OCI-LY7 (cell line): ENCODE results near the gene TNPO2. TPM values are rescaled to one million over a fixed set of nuclear protein-coding genes. Genes with fewer than 3 reads are reported as not detected.
A peak's percentile ranks its signal among the peaks of the same experiment; 100 is the strongest.

ENCODE experiments used
- BruUV-seq: library from RNA; stranded (reverse); fragments of 400-500 nt; replicated peaks from 2 replicates; lab custom pipeline; 2021; lab: Mats Ljungman, UMichigan
- CTCF ChIA-PET: fragments of 300-600 bp; sonication (Branson Sonifier 250); formaldehyde crosslinking; loops from one replicate; lab custom pipeline; 2022; ENCODE audit warnings: antibody characterized with exemption; ENCODE audit not compliant: unreplicated experiment; lab: Charles Lee
- POLR2A ChIA-PET: fragments of 300-600 bp; sonication (Branson Sonifier 250); formaldehyde crosslinking; loops from one replicate; lab custom pipeline; 2022; ENCODE audit warnings: antibody characterized with exemption; lab: Charles Lee
- DNase-seq: peaks from one replicate; pipeline ENCODE4 v3.0.0-alpha.2; 2015; ENCODE audit warnings: low spot score
- H2AFZ ChIP-seq: fragments of 200-600 bp; sonication (generic), shearing (Covaris generic); 2 replicates; pipeline ENCODE4 v1.6.1; 2014; ENCODE audit warnings: mild to moderate bottlenecking, antibody characterized with exemption, low read length, moderate library complexity
- H3K27ac ChIP-seq: fragments of 200-600 bp; sonication (generic); 2 replicates; pipeline ENCODE4 v1.5.1; 2014; ENCODE audit warnings: mixed run types, low read depth, mild to moderate bottlenecking, moderate library complexity, low read length, inconsistent platforms; ENCODE audit not compliant: poor library complexity, severe bottlenecking
- H3K36me3 ChIP-seq: fragments of 200-600 bp; sonication (generic); 2 replicates; pipeline ENCODE4 v1.6.1; 2014; ENCODE audit warnings: mild to moderate bottlenecking, antibody characterized with exemption, low read length, moderate library complexity, mixed read lengths; ENCODE audit not compliant: insufficient read depth
- H3K4me1 ChIP-seq: fragments of 200-600 bp; sonication (generic); 2 replicates; pipeline ENCODE4 v1.5.1; 2014; ENCODE audit warnings: mild to moderate bottlenecking, low read length; ENCODE audit not compliant: insufficient read depth, poor library complexity, severe bottlenecking
- H3K4me2 ChIP-seq: fragments of 200-600 bp; sonication (generic); 2 replicates; pipeline ENCODE4 v1.6.1; 2014; ENCODE audit warnings: mild to moderate bottlenecking, low read length
- H3K4me3 ChIP-seq: fragments of 200-600 bp; sonication (generic); 2 replicates; pipeline ENCODE4 v1.5.1; 2014; ENCODE audit warnings: mild to moderate bottlenecking, low read depth, low read length; ENCODE audit not compliant: poor library complexity, severe bottlenecking
- H3K79me2 ChIP-seq: fragments of 200-600 bp; sonication (generic); 2 replicates; pipeline ENCODE4 v1.6.1; 2016; ENCODE audit warnings: low read depth, mild to moderate bottlenecking, low read length, moderate library complexity, mixed read lengths; ENCODE audit not compliant: insufficient read depth
- H3K9me2 ChIP-seq: fragments of 200-600 bp; sonication (generic); 2 replicates; pipeline ENCODE4 v1.6.1; 2016; ENCODE audit warnings: mild to moderate bottlenecking, low read length, mixed read lengths; ENCODE audit not compliant: insufficient read depth
- H3K9me3 ChIP-seq: fragments of 200-600 bp; sonication (generic); 2 replicates; pipeline ENCODE4 v1.6.1; 2014; ENCODE audit warnings: mild to moderate bottlenecking, mixed run types, low read length, mixed read lengths
- H4K20me1 ChIP-seq: fragments of 200-600 bp; sonication (generic); 2 replicates; pipeline ENCODE4 v1.6.1; 2014; ENCODE audit warnings: mild to moderate bottlenecking, antibody characterized with exemption, low read length, moderate library complexity, mixed read lengths; ENCODE audit not compliant: insufficient read depth
- EZH2phosphoT487 ChIP-seq: fragments of 200-600 bp; sonication (generic); IDR thresholded peaks from 2 replicates; pipeline ENCODE4 v1.6.1; 2018; ENCODE audit warnings: low read depth, borderline replicate concordance, mild to moderate bottlenecking, mixed run types, antibody characterized with exemption, low read length, moderate library complexity, mixed read lengths
- intact Hi-C: fragments of 100-400 bp; cut with micrococcal nuclease; formaldehyde crosslinking; loops from one replicate; pipeline ENCODE4 v1.10.0; 2022; ENCODE audit not compliant: unreplicated experiment
- total RNA-seq, 2 experiments: library from RNA; depleted of rRNA in 1 of 2; stranded (reverse); fragments of >200 nt in 1 of 2; shearing (Covaris generic) in 1 of 2; gene quantifications; 2 replicates each; pipeline ENCODE4 v1.2.3, GENCODE V29; 2014 to 2022
- TF ChIP-seq, protein P1 (sequence below): fragments of 200-600 bp; sonication (generic); conservative IDR thresholded peaks from 2 replicates; pipeline ENCODE4 v1.5.1; 2014; ENCODE audit warnings: mild to moderate bottlenecking, antibody characterized with exemption, low read length, moderate library complexity, mixed read lengths

Gene TNPO2
- total RNA-seq, 2 experiments from 2014 or later = 47.3 to 120 TPM

DNA sequence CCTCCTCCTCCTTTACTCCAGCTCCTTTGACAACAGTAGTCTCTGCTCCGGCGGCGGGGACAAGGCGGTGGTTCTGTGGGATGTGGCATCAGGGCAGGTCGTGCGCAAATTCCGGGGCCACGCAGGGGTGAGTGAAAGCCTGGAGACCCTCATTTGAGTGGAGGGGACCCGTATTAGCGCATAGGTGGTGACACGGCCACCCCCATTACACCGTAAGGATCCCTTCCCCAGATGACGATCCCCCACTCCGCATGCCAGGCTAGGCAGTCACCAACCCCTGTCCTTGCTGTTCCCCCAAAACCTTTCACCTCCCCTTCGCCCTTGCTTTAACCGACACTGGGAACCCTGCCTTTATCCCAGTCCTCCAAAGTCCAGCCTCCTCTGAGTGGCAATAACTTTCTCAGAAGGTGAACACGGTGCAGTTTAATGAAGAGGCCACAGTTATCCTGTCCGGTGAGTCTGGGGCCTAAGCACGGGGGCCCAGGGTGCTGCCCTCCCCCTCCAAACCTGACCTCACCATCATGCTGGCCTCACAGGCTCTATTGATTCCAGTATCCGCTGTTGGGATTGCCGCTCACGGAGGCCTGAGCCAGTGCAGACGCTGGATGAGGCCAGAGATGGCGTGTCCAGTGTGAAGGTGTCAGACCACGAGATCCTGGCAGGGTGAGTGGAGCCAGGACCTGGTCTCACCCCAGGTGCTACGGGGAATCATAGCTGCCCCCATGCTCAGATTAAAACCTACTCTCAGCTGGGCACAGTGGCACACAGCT, 53.4 kb downstream of the TNPO2 start:
- H2AFZ ChIP-seq = no peak overlapping the region; the same call in 1 of the 2 replicates
- peaks cover 29% of the 10 kb centered on the region for H3K4me1 ChIP-seq
- peak overlapping the region; percentile 90 for H3K4me2 ChIP-seq
- peaks cover 36% of the 10 kb centered on the region for H3K36me3 ChIP-seq
- H4K20me1 ChIP-seq = no peaks in the 10 kb centered on the region
- no peaks in the 10 kb centered on the region for H3K9me2 ChIP-seq
- no peak for DNase-seq
- H3K4me3 ChIP-seq = peak overlapping the region; percentile 96
- ChIA-PET POLR2A (no interaction called here), CTCF (no interaction called here)
- intact Hi-C loops = loop anchor here (5.0 kb wide), 1 partner anchor 793 kb away; no protein-coding TSS in a partner anchor
- H3K27ac ChIP-seq = peak overlapping the region; percentile 64
- peaks cover 27% of the 10 kb centered on the region; the same call in 1 of the 2 replicates for H3K79me2 ChIP-seq
- H3K9me3 ChIP-seq = no peaks in the 10 kb centered on the region
- BruUV-seq = no TSS peak
- TF ChIP-seq, protein P1, sequence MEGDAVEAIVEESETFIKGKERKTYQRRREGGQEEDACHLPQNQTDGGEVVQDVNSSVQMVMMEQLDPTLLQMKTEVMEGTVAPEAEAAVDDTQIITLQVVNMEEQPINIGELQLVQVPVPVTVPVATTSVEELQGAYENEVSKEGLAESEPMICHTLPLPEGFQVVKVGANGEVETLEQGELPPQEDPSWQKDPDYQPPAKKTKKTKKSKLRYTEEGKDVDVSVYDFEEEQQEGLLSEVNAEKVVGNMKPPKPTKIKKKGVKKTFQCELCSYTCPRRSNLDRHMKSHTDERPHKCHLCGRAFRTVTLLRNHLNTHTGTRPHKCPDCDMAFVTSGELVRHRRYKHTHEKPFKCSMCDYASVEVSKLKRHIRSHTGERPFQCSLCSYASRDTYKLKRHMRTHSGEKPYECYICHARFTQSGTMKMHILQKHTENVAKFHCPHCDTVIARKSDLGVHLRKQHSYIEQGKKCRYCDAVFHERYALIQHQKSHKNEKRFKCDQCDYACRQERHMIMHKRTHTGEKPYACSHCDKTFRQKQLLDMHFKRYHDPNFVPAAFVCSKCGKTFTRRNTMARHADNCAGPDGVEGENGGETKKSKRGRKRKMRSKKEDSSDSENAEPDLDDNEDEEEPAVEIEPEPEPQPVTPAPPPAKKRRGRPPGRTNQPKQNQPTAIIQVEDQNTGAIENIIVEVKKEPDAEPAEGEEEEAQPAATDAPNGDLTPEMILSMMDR = no peak
- TF ChIP-seq EZH2phosphoT487 = no peak

- TSS peak; percentile 74 for BruUV-seq
- Histone ChIP-seq H3K9me3 (no peaks in the 10 kb centered on the region), H3K4me2 (peak overlapping the region; percentile 90), H3K4me1 (peaks cover 37% of the 10 kb centered on the region), H3K79me2 (peaks cover 27% of the 10 kb centered on the region; the same call in 1 of the 2 replicates), H4K20me1 (no peaks in the 10 kb centered on the region), H2AFZ (peak overlapping the region; percentile 81), H3K9me2 (no peaks in the 10 kb centered on the region), H3K27ac (peak overlapping the region; percentile 64), H3K4me3 (peak overlapping the region; percentile 96), H3K36me3 (peaks cover 32% of the 10 kb centered on the region; the same call in 1 of the 2 replicates)
- TF ChIP-seq, protein P1 = no peak
- TF ChIP-seq EZH2phosphoT487 = no peak
- ChIA-PET CTCF (no interaction called here), POLR2A (interaction anchor here (0.6 to 1.6 kb wide), 3 partner anchors 12 to 1841 kb away, joined by 3 to 4 read pairs (median 3); partner anchors contain the start of genes DHPS, ZNF490 and ZNF791)
- peak; percentile 88 for DNase-seq
- intact Hi-C loops = loop anchor here (1.0 to 5.0 kb wide), 2 partner anchors 12 to 792 kb away; partner anchors contain the start of gene DHPS
Measured at GRCh38 chr19:12669270-12670158, 54.2 kb downstream of the TNPO2 start.
